Hematopoietic multipotent progenitor cell (in vitro differentiated cells): Measurements from ENCODE around the gene CRLF3. TPM values are rescaled to one million over a fixed set of nuclear protein-coding genes. Genes with fewer than 3 reads are reported as not detected.
"Not testable (repeated sequence)": the region's sequence is repeated elsewhere in the genome, so short reads cannot be mapped to it uniquely, and the experiment has no call there.

Experiments used
- DNase-seq, 3 donors: peaks; one replicate each; pipeline ENCODE4 v3.0.0-alpha.2; 2011 to 2015; ENCODE audit warnings: low read depth in 2 of 3, low spot score in 2 of 3
- small RNA-seq: library from RNA; depleted of rRNA; stranded (forward); fragments of <200 nt; gene quantifications from one replicate; pipeline ENCODE3, GENCODE V24; 2012
- total RNA-seq: library from RNA; depleted of rRNA; stranded (reverse); fragments of >200 nt; gene quantifications from one replicate; pipeline ENCODE4 v1.2.3, GENCODE V29; 2012

Gene CRLF3
- total RNA-seq, 1 donor: 28.0 TPM

- not testable (repeated sequence) for DNase-seq
Measured at GRCh38 chr17:30750982-30751381, 73.5 kb downstream of the CRLF3 start.

- DNase-seq: not testable (repeated sequence)
Measured at GRCh38 chr17:30747621-30748020, 76.9 kb downstream of the CRLF3 start.

- not testable (repeated sequence) for DNase-seq
Measured at GRCh38 chr17:30742669-30743068, 81.8 kb downstream of the CRLF3 start.

GRCh38 chr17:30736371-30736770, 88.1 kb downstream of the CRLF3 start:
- DNase-seq: not testable (repeated sequence)

GRCh38 chr17:30735644-30736043, 88.8 kb downstream of the CRLF3 start:
- DNase-seq: not testable (repeated sequence)

- DNase-seq: not testable (repeated sequence)
Measured at GRCh38 chr17:30735206-30735605, 89.3 kb downstream of the CRLF3 start.

- not testable (repeated sequence) for DNase-seq
Measured at GRCh38 chr17:30734153-30734552, 90.3 kb downstream of the CRLF3 start.

Small RNAs within 50 kb of the gene (small RNA-seq; reads per million reads assigned to genes)
- not detected for gene RNU6-298P

Other genes with a start within 250 kb of the CRLF3 start
- 1.9 TPM for gene ATAD5, start 7.3 kb upstream of the CRLF3 start, total RNA-seq
- 4.0 TPM for gene TEFM, start 81.5 kb upstream of the CRLF3 start, total RNA-seq
- 0.54 TPM for gene ADAP2, start 97.3 kb upstream of the CRLF3 start, total RNA-seq
- 11.3 TPM for gene RNF135, start 146.3 kb upstream of the CRLF3 start, total RNA-seq